ENCODE measurements around the gene MRPL2. TPM values are rescaled to one million over a fixed set of nuclear protein-coding genes. Genes with fewer than 3 reads are reported as not detected.

Gene MRPL2
- total RNA-seq, 1 donor from 2014 or later, result 76.6 TPM

GRCh38 chr6:43005844-43006243 is 53.4 kb downstream of the MRPL2 start:
- no peaks in the 10 kb centered on the region for H3K9me3 Mint-ChIP-seq
- H3K4me3 Mint-ChIP-seq (ENCODE audit: low read depth), result no peak overlapping the region
- no peak overlapping the region for H3K27ac Mint-ChIP-seq
- H3K4me1 Mint-ChIP-seq (ENCODE audit: low read depth), result no peaks in the 10 kb centered on the region
- peaks cover 46% of the 10 kb centered on the region for H3K36me3 Mint-ChIP-seq (ENCODE audit: low read depth)
- intact Hi-C loops (cut with micrococcal nuclease), result no loop called here
- H3K27me3 Mint-ChIP-seq (ENCODE audit: low read depth), result no peaks in the 10 kb centered on the region
- no peak for DNase-seq (ENCODE audit: low spot score)

Other genes with a start within 250 kb of the MRPL2 start
- 149 and 151 TPM in 2 replicates for gene RPL7L1, start 179.8 kb downstream of the MRPL2 start, total RNA-seq
- gene PTCRA, start 143.4 kb downstream of the MRPL2 start, total RNA-seq, result not detected in 2 replicates
- 51.3 and 53.1 TPM in 2 replicates for gene CNPY3, start 130.0 kb downstream of the MRPL2 start, total RNA-seq
- 0.62 and 0.69 TPM in 2 replicates for gene GNMT, start 98.7 kb downstream of the MRPL2 start, total RNA-seq
- gene PEX6, start 80.3 kb downstream of the MRPL2 start, total RNA-seq, result 26.0 and 27.8 TPM in 2 replicates
- gene PPP2R5D, start 74.9 kb downstream of the MRPL2 start, total RNA-seq, result 62.7 and 63.2 TPM in 2 replicates
- gene MEA1, start 45.5 kb downstream of the MRPL2 start, total RNA-seq, result 90.9 and 91.2 TPM in 2 replicates
- gene KLHDC3, start 45.2 kb downstream of the MRPL2 start, total RNA-seq, result 71.2 and 74.6 TPM in 2 replicates
- 71.4 and 78.4 TPM in 2 replicates for gene RRP36, start 37.8 kb downstream of the MRPL2 start, total RNA-seq
- gene CUL7, start 5.6 kb downstream of the MRPL2 start, total RNA-seq, result 26.0 and 27.3 TPM in 2 replicates
- gene KLC4, start 197 bp upstream of the MRPL2 start, total RNA-seq, result 11.7 and 14.1 TPM in 2 replicates
- 3.7 TPM in 2 replicates for gene PTK7, start 16.9 kb upstream of the MRPL2 start, total RNA-seq
- gene SRF, start 111.8 kb upstream of the MRPL2 start, total RNA-seq, result 50.9 and 52.0 TPM in 2 replicates
- 34.3 and 37.4 TPM in 2 replicates for gene CUL9, start 122.8 kb upstream of the MRPL2 start, total RNA-seq
- gene DNPH1, start 170.0 kb upstream of the MRPL2 start, total RNA-seq, result 70.5 and 76.7 TPM in 2 replicates
- 1.5 TPM in 2 replicates for gene TTBK1, start 184.0 kb upstream of the MRPL2 start, total RNA-seq
- not detected in 2 replicates for gene SLC22A7, start 238.8 kb upstream of the MRPL2 start, total RNA-seq
- 0.34 and 0.75 TPM in 2 replicates for gene CRIP3, start 249.4 kb upstream of the MRPL2 start, total RNA-seq